GM06990 (cell line): ENCODE data around the gene ENTPD5.

Experiments
- DNase-seq: peaks from one replicate; pipeline ENCODE4 v3.0.0-alpha.2; 2011; ENCODE audit not compliant: insufficient read length; ENCODE audit errors: extremely low read depth
- H3K27me3 ChIP-seq: replicated peaks from 2 replicates; pipeline ENCODE4 v1.6.0; 2011; ENCODE audit warnings: low read length; ENCODE audit not compliant: control insufficient read depth, insufficient read depth
- H3K36me3 ChIP-seq: 2 replicates; pipeline ENCODE4 v1.5.1; 2011; ENCODE audit warnings: low read length; ENCODE audit not compliant: control insufficient read depth, insufficient read depth
- H3K4me3 ChIP-seq: replicated peaks from 2 replicates; pipeline ENCODE4 v1.5.1; 2011; ENCODE audit warnings: low read depth, mild to moderate bottlenecking, control low read depth, low read length
- CTCF ChIP-seq: IDR thresholded peaks from 2 replicates; pipeline ENCODE4 v1.5.1; 2011; ENCODE audit warnings: low read length, control low read depth, mild to moderate bottlenecking, inconsistent platforms; ENCODE audit not compliant: insufficient read depth, poor library complexity, severe bottlenecking

ENTPD5 gene

GRCh38 chr14:74049876-74050495 is 30.9 kb upstream of the ENTPD5 start:
- no peaks in the 10 kb centered on the region for H3K36me3 ChIP-seq
- no peak for TF ChIP-seq CTCF
- peak; percentile 6 for DNase-seq
- H3K27me3 ChIP-seq, result no peaks in the 10 kb centered on the region
- H3K4me3 ChIP-seq, result no peak overlapping the region

GRCh38 chr14:74048281-74048680 is 29.2 kb upstream of the ENTPD5 start:
- no peaks in the 10 kb centered on the region for H3K27me3 ChIP-seq
- H3K4me3 ChIP-seq, result no peak overlapping the region
- no peaks in the 10 kb centered on the region for H3K36me3 ChIP-seq
- no peak for DNase-seq
- TF ChIP-seq CTCF, result no peak

- DNase-seq, result no peak
- Histone ChIP-seq H3K4me3 (no peak overlapping the region), H3K27me3 (no peaks in the 10 kb centered on the region), H3K36me3 (no peaks in the 10 kb centered on the region)
- TF ChIP-seq CTCF, result no peak
Observed at GRCh38 chr14:74045522-74045921, 26.4 kb upstream of the ENTPD5 start.

- no peaks in the 10 kb centered on the region for H3K36me3 ChIP-seq
- H3K4me3 ChIP-seq, result no peak overlapping the region
- no peak for TF ChIP-seq CTCF
- DNase-seq, result no peak
- H3K27me3 ChIP-seq, result no peaks in the 10 kb centered on the region
Observed at GRCh38 chr14:74042296-74042695, 23.2 kb upstream of the ENTPD5 start.

- DNase-seq, result peak; percentile 13
Observed at GRCh38 chr14:74038020-74038859, 19.2 kb upstream of the ENTPD5 start.

More at GRCh38 chr14:74038020-74038859, 19.2 kb upstream of the ENTPD5 start:
- no peaks in the 10 kb centered on the region for H3K36me3 ChIP-seq
- H3K27me3 ChIP-seq, result no peaks in the 10 kb centered on the region
- peak; percentile 53 for TF ChIP-seq CTCF
- no peak overlapping the region for H3K4me3 ChIP-seq
